Fibroblast of skin of back (primary cell): ENCODE results near the gene SULT1C2. TPM values are rescaled to one million over a fixed set of nuclear protein-coding genes. Genes with fewer than 3 reads are reported as not detected.
A peak's percentile ranks its signal among the peaks of the same experiment; 100 is the strongest.
"Not testable (repeated sequence)": the region's sequence is repeated elsewhere in the genome, so short reads cannot be mapped to it uniquely, and the experiment has no call there.

Source experiments
- DNase-seq: peaks from one replicate; pipeline ENCODE4 v3.0.0-alpha.2; 2013
- polyA plus RNA-seq, 2 experiments: library from polyadenylated mRNA; unstranded; fragments of 120-200 nt; gene quantifications; one replicate each; pipeline ENCODE4 v1.2.1, GENCODE V29; 2013; ENCODE audit not compliant: insufficient read length in 2 of 2

Gene SULT1C2
- not detected for polyA plus RNA-seq (2013, experiment 1 of 2; ENCODE audit: insufficient read length)
- polyA plus RNA-seq (2013, experiment 2 of 2; ENCODE audit: insufficient read length) = 0.04 TPM

DNA sequence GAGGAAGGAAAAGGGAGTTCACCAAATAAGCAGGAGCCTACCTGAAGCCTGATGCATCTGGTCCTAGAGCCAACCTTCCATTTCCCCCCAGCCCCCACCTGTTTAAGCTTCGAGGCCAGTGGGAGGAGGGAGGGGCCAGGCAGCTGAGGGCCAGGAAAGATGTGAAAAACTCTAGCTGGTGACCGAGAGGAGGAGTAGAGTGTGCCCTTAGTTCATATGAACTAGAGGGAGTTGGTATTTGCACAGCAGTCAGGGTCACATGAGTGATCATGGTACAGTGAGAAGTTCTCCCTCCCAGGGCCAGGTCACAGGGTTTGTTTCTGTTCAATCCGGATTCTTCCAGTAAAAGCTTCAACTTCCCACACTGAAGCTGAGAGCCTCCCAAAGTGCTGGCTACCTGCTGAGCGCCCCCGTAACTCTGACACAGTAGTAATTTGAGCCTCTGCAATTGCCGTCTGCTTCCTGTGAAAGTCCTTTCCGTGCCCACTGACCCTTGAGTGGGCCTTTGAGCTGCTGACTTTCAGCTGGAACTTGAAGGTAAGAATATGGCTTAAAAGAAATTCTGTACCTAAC, at the start of gene SULT1C2:
SULT1C2 (plus strand) TSS at position 362 of the 573 bp plus-strand sequence. CDS start 4,773 bp downstream, outside the sequence.
- no peak for DNase-seq

DNA sequence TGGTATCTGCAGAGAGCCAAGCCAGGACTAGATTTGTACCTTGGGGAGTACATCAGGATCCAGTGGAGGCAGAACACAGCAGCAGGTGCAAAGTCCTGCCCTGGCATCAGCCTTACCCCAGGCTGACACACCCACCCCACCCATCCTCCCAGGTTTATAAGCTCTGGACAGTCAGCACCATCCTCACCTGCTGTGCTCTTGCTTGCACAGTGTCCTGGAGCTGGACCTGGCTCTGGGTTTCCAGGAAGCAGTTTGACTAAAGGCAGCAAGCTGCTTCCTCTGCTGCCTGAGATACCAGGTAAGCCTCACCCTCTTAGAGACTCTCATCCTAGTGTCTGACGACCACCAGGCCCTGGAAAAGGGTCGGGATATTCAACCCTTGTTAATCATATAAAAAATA, 48.9 kb upstream of the SULT1C2 start, which contains the start of gene SULT1C3:
SULT1C3 (plus strand) TSS at position 183 of the 400 bp plus-strand sequence. CDS start 7,227 bp downstream, outside the sequence.
- DNase-seq = no peak

DNA sequence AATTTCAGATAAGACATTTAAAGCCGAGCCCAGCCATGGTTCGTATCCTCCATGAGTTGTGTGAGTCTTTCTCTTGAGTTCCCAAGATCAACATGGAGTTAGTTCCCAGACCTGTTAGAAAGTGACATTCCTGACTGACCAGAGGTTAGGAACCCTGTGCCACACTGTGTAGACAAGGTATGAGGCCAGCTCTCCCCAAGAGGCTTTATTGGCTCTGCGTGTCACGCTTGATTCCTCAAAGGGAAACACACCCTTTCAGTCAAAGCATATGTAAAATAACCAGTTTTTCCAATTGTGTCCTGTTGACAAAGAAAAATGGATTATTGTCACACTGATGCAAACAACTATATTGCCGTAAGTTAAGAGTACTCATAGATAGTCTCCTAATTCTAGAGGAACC, 47.7 kb upstream of the SULT1C2 start:
- no peak for DNase-seq

DNA sequence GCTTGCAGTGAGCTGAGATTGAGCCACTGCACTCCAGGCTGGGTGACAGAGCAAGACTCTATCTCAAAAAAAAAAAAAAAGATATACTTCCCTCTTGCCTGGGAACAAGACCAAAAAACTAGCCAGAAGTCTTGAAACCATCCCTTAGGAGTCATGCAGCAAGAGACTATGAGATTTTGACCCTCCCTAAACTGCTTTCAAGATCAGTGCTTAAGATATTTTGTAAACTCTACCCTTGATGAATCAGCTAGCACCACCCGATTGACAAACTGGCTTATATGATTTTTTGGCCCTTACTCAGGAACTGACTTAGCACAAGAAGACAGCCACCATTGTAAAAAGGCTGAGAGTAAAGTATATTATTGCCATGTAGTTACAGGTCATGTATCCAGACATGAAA, 45.1 kb upstream of the SULT1C2 start:
- DNase-seq = no peak

DNA sequence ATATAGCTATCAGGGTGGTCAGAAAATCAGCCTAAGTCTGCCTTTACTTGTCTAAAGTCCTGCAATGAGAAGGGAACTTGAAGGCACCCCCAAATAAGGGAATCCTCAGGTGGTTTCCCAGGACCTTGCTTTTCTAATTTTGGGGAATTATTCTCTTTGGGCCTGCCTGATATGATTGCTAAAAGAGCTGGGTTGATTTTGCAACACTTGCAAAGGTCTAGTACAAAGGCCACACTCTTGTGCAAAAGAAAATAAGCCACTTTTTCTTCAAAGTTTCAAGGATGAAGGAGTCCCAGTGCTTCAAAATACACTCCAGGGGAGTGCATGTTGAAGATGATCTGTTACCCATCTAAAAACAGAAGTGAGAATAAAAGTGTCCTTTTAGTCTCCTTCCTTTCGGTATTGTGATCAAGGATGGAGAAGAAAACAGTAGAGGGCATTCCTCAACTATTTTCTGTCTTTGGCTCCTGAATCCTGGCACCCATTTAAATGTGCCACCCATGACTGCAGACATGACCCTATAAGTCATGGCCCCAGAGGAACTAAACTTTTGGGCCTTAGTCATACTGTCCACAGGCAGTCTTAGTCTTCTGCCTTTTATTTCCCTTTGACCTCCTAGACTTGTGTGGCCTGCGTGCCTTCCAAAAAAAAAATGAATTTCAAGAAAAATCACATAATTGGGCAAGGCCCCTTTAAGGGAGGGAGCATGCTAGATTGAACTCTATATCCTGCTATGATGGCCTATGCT, 43.9 kb upstream of the SULT1C2 start:
- no peak for DNase-seq

DNA sequence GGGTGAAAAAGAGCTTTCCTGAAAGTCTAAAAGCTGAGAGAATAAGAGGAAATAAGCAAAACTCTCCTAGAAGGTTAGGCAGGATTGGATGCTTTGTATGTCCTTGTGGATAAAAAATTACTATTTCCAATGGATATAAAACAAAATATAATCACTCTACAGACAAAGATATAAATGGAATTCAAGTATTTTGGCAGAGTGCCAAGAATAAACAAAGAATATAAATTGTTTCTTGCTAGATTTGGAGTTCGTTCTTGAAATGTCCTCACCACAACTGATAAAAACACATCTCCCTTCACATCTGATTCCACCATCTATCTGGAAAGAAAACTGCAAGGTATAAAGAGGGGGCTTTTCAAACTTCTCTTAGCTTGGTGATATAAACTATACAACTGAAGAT, 35.6 kb upstream of the SULT1C2 start:
- no peak for DNase-seq

DNA sequence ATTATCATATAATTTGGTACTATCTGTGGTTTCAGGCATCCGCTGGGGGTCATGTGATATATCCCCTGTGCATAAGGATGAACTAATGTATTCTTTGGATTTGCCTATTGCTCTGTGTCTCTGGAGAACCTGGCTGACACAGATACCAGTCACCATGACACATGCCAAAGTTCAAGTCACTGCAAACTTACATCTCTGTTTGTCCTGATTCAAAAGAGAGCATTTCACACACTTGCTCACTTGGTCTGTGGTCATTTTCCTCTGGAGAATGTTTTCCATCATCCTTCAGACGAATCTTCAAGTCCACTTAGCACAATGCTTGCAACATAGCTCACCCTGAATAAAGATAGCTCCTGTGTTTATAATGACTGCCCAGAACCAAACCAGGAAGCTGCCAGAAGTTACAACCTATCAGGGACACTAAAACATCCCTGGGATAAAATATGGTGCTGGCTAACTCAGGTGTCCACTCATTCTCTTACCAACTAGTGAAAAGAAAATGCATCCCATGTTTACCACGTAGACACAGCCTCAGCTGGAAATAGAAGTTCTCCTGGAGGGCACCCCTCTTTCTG, 30.9 kb upstream of the SULT1C2 start:
- DNase-seq = peak; percentile 12

DNA sequence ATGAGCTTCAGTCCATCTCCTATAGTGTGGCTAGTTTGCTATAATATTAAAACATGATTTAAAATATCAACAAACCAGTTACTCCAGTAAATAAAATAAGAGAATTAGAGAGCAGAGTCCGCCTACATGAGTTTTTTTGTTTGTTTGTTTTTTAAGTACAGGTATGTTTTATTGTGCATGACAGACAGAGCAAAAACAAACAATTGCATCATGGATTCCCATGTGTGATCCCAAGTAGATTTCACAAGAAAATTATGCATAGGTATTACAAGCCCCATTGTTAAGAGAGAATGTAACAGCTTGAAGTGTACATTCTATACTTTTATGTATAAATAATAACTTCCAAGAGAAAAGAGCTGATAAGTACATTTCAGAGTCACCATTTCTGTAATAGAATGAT, 27.9 kb upstream of the SULT1C2 start:
- no peak for DNase-seq

DNA sequence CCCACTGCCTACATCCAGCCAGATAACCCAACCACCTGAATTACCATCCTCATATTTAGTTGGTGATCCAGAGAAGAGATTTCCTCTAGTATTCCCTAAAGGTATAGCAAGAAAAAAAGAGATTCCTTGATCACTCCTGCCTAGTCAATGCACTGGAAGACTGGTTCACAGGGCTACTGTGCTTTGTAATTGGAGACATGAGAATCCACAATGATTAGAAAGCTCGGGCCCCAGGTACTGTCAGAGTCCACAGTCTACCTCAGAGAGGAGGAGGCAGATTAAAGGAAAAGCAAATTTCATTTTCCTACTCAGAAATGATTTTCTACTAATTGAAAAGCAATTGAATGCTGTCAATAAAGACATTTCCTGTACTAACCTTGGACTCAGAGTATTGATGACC, 26.7 kb upstream of the SULT1C2 start:
- no peak for DNase-seq

DNA sequence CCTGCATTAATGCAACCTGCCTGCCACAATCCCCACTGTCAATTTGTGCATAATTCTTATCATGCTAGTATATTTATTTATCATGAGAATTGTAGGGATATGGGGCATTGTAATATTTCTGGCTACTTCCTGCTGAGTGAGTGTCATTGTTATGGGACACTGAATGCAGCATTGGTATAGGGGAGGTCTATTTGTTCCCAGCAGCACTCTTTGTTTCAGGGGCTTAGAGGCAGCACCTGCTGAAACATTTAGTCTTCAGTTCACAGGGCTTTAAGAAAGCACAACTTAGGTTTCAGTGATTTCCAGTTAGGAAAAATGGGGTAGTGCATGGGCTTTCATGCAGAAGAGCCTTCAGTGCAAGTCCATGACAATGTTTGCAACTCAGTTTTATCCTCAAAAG, 25.3 kb upstream of the SULT1C2 start:
- DNase-seq = no peak

DNA sequence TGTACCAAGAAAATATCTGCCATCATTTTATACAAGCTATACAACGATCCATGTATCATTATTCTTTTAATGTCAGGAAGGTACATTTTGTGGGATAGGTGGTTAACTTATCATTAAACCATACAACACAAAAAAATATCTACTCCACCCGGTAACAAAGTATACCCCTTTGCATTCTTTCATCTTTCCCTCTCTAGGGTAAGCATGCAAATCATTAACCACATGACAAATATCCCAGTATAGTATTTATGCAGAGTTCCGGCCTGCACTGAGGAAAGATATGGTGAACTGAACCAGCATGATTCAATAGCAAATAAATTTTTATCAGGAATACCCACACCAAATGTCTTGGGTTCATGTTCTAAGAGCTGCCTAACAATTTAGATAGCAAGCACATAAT, 22.5 kb upstream of the SULT1C2 start:
- no peak for DNase-seq

DNA sequence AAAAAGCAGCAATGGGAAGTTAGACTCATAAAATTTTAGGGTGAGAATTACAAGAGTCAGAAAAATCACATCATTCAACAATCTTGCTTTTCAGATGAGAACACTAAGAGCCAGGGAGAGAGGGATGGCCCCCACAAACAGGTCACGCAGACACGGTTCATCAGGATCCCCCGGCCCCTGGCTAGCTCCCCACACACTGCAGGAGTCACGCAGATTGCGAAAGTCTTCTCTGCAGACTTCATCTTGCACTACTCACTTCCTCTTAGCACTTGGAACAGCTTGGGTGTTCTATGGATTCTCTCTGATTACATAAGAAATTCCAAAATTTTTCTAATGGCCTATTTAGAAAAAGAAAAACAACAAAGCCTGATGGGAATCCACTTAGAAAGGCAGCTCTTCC, 21.6 kb upstream of the SULT1C2 start:
- peak; percentile 45 for DNase-seq

DNA sequence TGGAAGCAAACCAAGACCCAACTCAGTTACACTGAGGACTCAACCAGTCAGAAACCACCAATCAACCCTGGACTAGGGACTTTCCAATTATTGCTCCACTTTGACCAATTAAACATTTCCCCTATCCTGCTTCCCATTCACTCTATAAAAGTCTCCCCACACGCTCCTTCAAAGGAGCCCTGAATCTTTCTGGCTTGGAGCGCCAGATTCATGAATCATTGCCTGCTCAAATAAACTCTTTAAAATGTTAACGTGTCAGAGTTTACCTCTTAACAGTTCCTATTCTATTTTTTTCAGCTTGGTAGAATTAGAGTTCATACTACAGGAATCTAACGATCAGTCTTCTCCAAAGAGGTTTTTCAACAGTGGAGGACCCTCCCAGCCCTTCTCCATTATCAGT, 20.7 kb upstream of the SULT1C2 start:
- DNase-seq = peak; percentile 59

DNA sequence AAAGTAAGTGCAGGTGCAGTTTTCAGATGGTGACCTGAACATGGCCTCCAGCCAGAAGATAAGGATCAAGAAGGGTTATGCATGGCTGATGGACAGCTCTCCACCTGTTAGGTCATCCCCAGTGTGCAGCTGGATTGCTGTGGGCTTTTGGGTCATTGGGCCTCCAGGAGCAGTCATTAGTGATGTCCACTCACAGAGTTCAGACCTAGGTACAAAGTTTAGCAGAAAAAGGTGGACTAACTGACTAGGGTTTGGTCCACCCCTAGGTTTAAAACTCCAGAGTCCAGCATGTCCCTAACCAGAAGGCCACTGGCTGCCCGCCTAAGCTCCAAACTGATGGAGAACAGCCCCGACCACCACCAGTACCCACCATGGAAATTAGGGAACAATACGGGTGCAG, 18.3 kb upstream of the SULT1C2 start:
- no peak for DNase-seq

DNA sequence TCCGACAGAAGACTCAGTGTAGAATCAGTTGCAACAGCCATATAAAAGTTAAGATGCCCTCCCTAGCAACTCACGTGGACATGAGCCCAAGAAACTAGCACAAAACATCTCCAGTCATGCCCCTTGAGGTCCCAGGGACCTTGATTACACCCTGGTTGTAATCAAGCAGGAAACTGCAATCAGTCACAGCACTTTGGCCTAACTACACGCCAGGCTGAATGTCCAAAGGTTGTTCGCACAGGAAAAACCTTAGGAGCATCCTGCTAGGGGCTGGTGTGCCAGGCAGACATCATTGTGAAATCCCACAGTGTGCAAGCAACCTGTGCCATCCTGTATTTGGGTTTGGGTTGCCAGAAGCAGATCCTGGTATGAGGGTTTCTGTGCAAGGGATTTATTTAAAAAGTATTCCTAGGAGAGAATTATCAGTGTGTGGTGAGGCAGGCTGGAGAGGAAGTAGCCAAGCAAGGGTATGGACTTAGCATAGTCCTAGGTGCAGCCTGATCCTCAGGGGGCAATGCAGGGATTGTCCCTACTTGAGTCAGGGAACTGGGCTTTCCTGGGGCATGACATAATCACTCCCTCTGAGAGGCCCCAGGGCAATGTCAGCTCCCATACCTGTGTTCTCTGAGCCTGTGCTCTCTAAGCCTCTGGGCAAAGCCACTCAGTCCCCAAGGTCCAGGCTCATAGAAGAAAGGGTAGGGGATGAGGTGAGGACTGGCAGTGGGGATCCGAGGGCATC, 17.8 kb upstream of the SULT1C2 start:
- no peak for DNase-seq

DNA sequence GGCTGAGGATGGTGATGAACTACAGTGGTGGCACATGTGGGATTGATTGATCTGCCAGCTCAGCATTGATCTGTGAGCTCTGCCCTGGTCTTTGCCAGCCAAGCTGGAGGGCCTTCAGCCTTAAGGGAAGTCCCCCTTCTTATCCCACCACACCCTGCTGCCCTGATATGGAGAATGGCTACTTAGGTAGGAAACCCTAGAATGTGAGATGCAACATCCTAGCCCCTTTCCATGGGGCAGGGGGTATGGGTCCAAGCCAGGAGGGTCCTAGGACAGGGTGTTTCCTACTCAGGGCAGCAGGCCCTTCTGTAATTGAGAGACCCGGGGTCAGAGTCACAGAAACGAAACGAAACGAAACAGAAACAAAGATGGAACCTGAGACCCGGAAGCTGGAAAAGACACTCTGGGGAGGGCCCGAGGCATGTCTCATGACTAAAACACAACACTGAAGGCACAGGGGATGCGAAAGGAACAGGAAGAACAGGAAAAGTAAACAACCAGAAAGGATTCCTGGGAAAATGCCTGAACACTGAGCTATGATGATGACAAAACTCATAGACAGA, 16.9 kb upstream of the SULT1C2 start:
- peak; percentile 90 for DNase-seq

DNA sequence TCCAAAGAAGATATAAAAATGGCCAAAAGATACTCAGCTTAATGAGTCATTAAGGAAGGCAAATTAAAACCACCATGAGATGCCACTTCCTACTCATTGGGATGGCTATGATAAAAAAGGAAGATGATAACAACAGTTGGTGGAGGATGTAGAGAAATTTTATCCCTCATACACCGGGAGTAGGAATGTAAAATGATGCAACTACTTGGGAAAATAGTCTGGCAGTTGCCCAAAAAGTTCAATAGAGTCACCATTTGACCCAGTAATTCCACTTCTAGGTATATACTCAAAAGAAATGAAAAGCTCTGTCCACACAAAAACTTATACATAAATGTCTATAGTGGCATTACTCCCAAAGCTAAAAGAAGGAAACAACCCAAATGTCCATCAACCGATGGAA, 10.1 kb upstream of the SULT1C2 start:
- peak; percentile 27 for DNase-seq

DNA sequence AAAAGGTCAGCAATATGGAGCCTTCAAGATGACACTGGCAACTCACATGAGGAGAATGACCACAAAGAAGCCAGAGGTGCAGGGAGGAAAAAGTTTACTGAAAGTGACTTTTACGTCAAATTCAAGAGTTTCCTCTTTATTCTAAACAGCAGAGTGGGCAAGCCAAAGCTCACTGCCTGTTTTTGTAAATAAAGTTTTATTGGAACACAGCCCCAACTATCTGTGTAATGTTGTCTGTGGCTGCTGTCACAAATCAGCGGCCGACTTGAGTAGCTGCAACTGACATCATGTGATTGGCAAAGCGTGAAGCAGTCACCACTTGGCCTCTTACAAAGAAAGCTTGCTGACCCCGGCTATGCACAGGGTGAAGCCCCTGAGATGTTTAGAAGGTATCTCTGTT, 9.2 kb upstream of the SULT1C2 start:
- no peak for DNase-seq

DNA sequence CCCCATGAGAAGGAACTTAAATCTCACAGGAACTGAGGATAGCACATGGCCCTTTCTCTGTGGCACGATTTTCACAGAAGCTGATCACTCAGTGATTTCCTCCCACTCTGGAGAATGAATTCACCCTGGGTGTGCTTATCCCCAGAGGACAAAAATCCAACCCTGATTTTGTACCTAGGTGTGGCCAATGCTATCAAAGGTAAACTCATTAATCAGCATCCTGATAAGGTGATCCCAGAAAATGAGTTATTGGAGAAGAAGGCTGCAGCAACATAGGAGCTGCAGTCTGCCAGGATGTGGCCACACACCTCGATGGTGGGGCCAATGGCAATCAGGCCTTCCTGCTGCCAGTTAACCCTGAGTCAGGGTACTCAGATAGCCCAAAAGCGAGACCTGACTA, 8.2 kb upstream of the SULT1C2 start:
- no peak for DNase-seq

DNA sequence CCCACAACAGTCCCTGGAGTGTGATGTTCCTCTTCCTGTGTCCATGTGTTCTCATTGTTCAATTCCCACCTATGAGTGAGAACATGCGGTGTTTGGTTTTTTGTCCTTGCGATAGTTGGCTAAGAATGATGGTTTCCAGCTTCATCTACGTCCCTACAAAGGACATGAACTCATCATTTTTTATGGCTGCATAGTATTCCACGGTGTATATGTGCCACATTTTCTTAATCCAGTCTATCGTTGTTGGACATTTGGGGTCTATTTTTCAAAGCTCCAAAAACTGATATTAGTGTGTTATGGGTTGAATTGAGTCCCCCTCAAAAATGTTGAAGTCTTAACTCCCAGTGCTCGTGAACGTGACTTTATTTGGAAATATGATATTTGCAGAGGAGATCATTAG, 4.1 kb upstream of the SULT1C2 start:
- DNase-seq = not testable (repeated sequence)

DNA sequence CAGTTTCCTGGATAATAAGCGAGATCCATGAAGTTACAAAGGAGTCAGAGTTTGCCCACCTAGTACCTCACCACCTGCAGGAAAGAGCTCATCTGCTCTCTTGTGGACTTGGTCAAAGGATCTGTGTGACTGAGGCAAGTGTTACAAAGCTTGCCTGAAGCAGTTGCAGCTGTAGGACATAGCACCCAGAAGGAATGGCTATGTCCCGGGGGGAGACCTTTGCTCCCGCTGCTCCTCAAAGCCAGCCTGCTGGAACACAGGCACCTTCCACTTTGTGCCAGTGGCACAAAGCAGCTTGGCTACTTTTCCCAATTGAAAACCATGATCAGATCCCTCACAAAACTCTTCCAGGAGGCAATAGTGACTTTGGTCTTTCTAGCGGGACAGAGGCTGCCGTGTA, 3.1 kb upstream of the SULT1C2 start:
- DNase-seq = no peak

DNA sequence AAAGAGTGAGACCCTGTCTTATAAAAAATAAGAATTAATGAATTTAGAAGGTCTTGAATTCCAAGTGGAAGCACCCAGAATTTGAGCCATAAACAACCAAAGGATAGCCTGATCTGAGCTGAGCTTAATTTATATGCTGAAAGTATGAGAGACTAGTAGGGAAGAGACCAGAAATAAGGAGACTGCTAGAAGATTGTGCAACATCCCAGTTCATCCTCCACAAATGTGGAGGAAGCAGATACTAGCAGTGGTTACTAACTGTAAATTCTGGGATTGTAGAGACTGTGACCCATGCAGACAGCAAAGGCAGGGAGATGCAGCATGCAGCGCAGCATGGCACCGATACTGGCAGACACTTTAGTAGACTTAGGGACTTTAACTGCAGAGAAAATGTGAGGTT, 1.5 kb upstream of the SULT1C2 start:
- DNase-seq = no peak

DNA sequence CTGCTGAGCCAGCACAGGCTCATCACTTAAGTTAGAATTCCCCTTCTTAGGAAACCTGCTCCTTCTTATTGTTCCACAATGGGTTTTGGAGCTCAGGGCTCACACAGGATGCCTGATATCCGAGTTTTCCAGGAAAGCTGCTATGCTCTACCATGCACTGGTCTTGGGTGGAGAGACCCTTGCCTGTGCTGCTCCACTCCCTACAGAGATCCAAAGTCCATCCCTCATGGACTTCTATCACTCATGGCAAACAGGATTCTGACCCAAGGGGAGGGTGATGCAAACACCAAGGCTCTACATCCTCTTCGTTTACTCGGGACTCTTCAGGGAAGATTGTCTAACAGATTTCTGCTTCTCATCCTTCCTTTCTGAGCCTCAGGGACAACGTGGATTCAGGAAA, 5.2 kb downstream of the SULT1C2 start:
- DNase-seq = no peak
